Prostate gland (tissue), 2 donors: Measurements from ENCODE around the gene SLC25A11. TPM values are rescaled to one million over a fixed set of nuclear protein-coding genes. Genes with fewer than 3 reads are reported as not detected.
A peak's percentile ranks its signal among the peaks of the same experiment; 100 is the strongest.

ENCODE experiments used
- DNase-seq: peaks from one replicate; pipeline ENCODE4 v3.0.0-alpha.2; 2019; ENCODE audit warnings: low spot score
- H3K27ac ChIP-seq, 2 donors: fragments of 200-600 bp; sonication (generic); 2 replicates each; pipeline ENCODE4 v1.5.1; 2017 to 2019
- H3K27me3 ChIP-seq: fragments of 200-600 bp; sonication (generic); replicated peaks from 2 replicates; pipeline ENCODE4 v1.5.1; 2019; ENCODE audit not compliant: insufficient read depth
- H3K36me3 ChIP-seq, 2 donors: fragments of 200-600 bp; sonication (generic); 1 replicate in 1 of 2; 2 replicates in 1 of 2; pipeline versions ENCODE4 v1.5.1 to v1.8.1; 2017 to 2019
- H3K4me1 ChIP-seq: fragments of 200-600 bp; sonication (generic); replicated peaks from 2 replicates; pipeline ENCODE4 v1.5.1; 2019
- H3K4me3 ChIP-seq, 2 donors: fragments of 200-600 bp; sonication (generic); 2 replicates each; pipeline ENCODE4 v1.5.1; 2017 to 2019
- H3K9me3 ChIP-seq: fragments of 200-600 bp; sonication (generic); 2 replicates; pipeline ENCODE4 v1.5.1; 2017
- CTCF ChIP-seq, 4 experiments: fragments of 200-600 bp in 2 of 4; fragments of 450-650 bp in 2 of 4; sonication (generic) in 2 of 4; IDR thresholded peaks; 1 replicate in 3 of 4; 2 replicates in 1 of 4; pipeline ENCODE4 v1.5.1; 2016 to 2019; ENCODE audit warnings: antibody characterized with exemption in 4 of 4, mild to moderate bottlenecking in 2 of 4, moderate library complexity in 2 of 4
- POLR2A ChIP-seq: fragments of 450-650 bp; IDR thresholded peaks from one replicate; pipeline ENCODE4 v1.6.1; 2016; ENCODE audit warnings: antibody characterized with exemption, mild to moderate bottlenecking
- POLR2AphosphoS5 ChIP-seq: sonication (generic); formaldehyde crosslinking; IDR thresholded peaks from one replicate; pipeline ENCODE4 v1.6.1; 2017; ENCODE audit warnings: antibody characterized with exemption
- WGBS: methylation state at CpG from one replicate; pipeline ENCODE4 v1.1.5; 2018; 5-methylcytosine and 5-hydroxymethylcytosine counted together
- intact Hi-C: fragments of 100-400 bp; cut with DNase I; formaldehyde crosslinking; loops from one replicate; pipeline ENCODE4 v1.14.2; 2022
- total RNA-seq, 2 donors: library from RNA; depleted of rRNA; stranded (reverse); fragments of >200 nt; gene quantifications; one replicate each; pipeline ENCODE4 v1.1.0, GENCODE V29; 2016

SLC25A11 gene
- total RNA-seq, 2 donors from 2014 or later, result 40.5 to 68.0 TPM

- intact Hi-C loops, result loop anchor here (5.0 kb wide), 1 partner anchor 42 kb away; the partner anchor contains the start of gene CAMTA2
- Histone ChIP-seq H3K4me3 (no peak overlapping the region), H3K9me3 (no peaks in the 10 kb centered on the region), H3K36me3 (peaks cover 0 to 5% of the 10 kb centered on the region in 2 donors), H3K4me1 (peaks cover 20% of the 10 kb centered on the region), H3K27ac (peak overlapping the region; percentile 8 to 96), H3K27me3 (no peaks in the 10 kb centered on the region)
- peak; percentile 47 for DNase-seq
- TF ChIP-seq CTCF (IDR thresholded peaks at IDR 0.05), result no peak
- no peak for TF ChIP-seq POLR2A
- peak; percentile 45 for TF ChIP-seq POLR2AphosphoS5
- 34% methylated on average over 7 of the region's 7 CpGs for WGBS
These were observed 5.5 kb upstream of the SLC25A11 start for GRCh38 chr17:4945176-4945943.

DNA sequence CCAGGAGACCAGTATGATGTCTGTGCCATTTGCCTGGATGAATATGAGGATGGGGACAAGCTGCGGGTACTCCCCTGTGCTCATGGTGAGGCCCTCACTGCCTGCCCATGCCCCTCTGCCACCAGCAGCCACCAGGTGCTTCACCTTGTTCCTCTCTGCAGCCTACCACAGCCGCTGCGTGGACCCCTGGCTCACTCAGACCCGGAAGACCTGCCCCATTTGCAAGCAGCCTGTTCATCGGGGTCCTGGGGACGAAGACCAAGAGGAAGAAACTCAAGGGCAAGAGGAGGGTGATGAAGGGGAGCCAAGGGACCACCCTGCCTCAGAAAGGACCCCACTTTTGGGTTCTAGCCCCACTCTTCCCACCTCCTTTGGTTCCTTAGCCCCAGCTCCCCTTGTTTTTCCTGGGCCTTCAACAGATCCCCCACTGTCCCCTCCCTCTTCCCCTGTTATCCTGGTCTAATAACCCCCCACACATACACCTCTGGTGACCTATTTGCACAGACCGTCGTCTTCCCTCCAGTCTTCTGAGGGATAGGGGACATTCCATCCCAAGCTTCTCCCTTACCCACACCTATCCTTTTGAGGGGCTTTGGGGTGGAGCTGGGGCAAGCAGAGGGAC lies 4.8 kb upstream of the SLC25A11 start:
- H3K36me3 ChIP-seq, result peaks cover 0 to 5% of the 10 kb centered on the region in 2 donors
- no peak overlapping the region for H3K4me3 ChIP-seq
- intact Hi-C loops, result loop anchor here (5.0 kb wide), 1 partner anchor 43 kb away; the partner anchor contains the start of gene CAMTA2

DNA sequence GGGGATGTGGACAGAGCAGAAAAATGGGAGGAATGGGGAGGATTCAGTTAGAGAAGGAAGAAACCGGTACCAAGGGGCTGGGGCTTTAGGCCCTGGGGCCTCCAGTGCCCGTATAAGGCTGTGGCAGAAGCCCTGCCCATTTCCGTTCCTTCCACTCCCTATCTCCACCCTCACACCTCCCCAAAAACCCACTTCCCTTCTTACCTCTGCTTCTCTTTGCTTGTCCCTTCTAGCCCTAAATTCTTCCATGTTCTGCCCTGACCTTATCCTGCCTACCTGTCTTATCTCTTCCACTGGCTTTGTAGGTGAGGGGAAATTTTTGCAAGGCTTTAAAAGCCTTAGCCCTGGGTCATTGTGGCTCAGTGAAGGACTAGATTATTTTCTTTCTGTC lies 4.3 kb upstream of the SLC25A11 start:
- intact Hi-C loops, result no loop called here
- no peak overlapping the region for H3K27ac ChIP-seq
- H3K27me3 ChIP-seq, result no peaks in the 10 kb centered on the region
- no peak for TF ChIP-seq POLR2A
- H3K36me3 ChIP-seq, result peaks cover 0 to 5% of the 10 kb centered on the region in 2 donors
- peaks cover 20% of the 10 kb centered on the region for H3K4me1 ChIP-seq
- no peaks in the 10 kb centered on the region for H3K9me3 ChIP-seq
- no peak for DNase-seq
- no peak overlapping the region for H3K4me3 ChIP-seq
- WGBS, result 32% methylated on average over 3 of the region's 3 CpGs

More for the DNA sequence above, 4.8 kb upstream of the SLC25A11 start:
- 53% methylated on average over 8 of the region's 8 CpGs for WGBS
- H3K27me3 ChIP-seq, result no peaks in the 10 kb centered on the region
- no peaks in the 10 kb centered on the region for H3K9me3 ChIP-seq
- DNase-seq, result no peak
- H3K27ac ChIP-seq, result peak overlapping the region in 1 of 2 donors; percentile 96
- TF ChIP-seq CTCF (IDR thresholded peaks at IDR 0.05), result no peak
- no peak for TF ChIP-seq POLR2AphosphoS5
- no peak for TF ChIP-seq POLR2A
- peaks cover 20% of the 10 kb centered on the region for H3K4me1 ChIP-seq

GRCh38 chr17:4942760-4943508 lies 3.1 kb upstream of the SLC25A11 start:
- WGBS, result 72% methylated on average over 13 of the region's 13 CpGs
- Histone ChIP-seq H3K36me3 (peaks cover 0 to 5% of the 10 kb centered on the region in 2 donors), H3K9me3 (no peaks in the 10 kb centered on the region), H3K27me3 (no peaks in the 10 kb centered on the region), H3K4me1 (peaks cover 27% of the 10 kb centered on the region), H3K27ac (no peak overlapping the region), H3K4me3 (no peak overlapping the region)
- TF ChIP-seq POLR2AphosphoS5 (no peak), POLR2A (no peak), CTCF (IDR thresholded peaks at IDR 0.05) (no peak)
- DNase-seq, result no peak
- intact Hi-C loops, result no loop called here

DNA sequence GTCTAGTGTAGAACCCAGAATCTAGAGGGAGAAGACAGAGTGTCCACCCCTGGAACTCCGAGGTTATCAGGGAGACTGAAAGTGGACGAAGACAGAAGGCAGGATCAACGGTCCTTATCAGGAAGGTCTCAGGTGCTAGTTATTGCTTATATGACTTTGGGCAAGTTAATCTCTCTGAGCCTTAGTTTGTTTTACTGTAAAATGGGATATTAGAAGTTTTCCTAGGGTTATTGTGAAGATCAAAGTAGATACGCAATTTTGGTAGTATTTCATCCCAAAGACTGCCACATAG lies 1.4 kb upstream of the SLC25A11 start:
- WGBS, result 53% methylated on average over 4 of the region's 4 CpGs

More for the DNA sequence above, 1.4 kb upstream of the SLC25A11 start:
- H3K36me3 ChIP-seq, result peaks cover 0 to 10% of the 10 kb centered on the region in 2 donors
- H3K27ac ChIP-seq, result peak overlapping the region; percentile 85 to 95
- peaks cover 22% of the 10 kb centered on the region for H3K4me1 ChIP-seq
- intact Hi-C loops, result no loop called here
- TF ChIP-seq POLR2A (no peak), POLR2AphosphoS5 (no peak), CTCF (IDR thresholded peaks at IDR 0.05) (no peak)
- no peak for DNase-seq
- H3K4me3 ChIP-seq, result peak overlapping the region; percentile 75 to 82
- H3K27me3 ChIP-seq, result no peaks in the 10 kb centered on the region
- H3K9me3 ChIP-seq, result no peaks in the 10 kb centered on the region
